Neural progenitor cell (in vitro differentiated cells): ENCODE measurements around the gene GPRIN2.

Experiments used
- EZH2 ChIP-seq: fragments of 200-600 bp; sonication (generic); IDR thresholded peaks from 2 replicates; pipeline ENCODE4 v1.6.1; 2017; ENCODE audit warnings: antibody characterized with exemption, mild to moderate bottlenecking, moderate library complexity
- EZH2phosphoT487 ChIP-seq: fragments of 200-600 bp; sonication (generic); IDR thresholded peaks from 2 replicates; pipeline ENCODE4 v1.6.1; 2017; ENCODE audit warnings: antibody characterized with exemption
- TF ChIP-seq, protein P1 (sequence below): fragments of 200-600 bp; sonication (generic); IDR thresholded peaks from 2 replicates; pipeline ENCODE4 v1.5.1; 2017; ENCODE audit warnings: antibody characterized with exemption, mild to moderate bottlenecking

DNA sequence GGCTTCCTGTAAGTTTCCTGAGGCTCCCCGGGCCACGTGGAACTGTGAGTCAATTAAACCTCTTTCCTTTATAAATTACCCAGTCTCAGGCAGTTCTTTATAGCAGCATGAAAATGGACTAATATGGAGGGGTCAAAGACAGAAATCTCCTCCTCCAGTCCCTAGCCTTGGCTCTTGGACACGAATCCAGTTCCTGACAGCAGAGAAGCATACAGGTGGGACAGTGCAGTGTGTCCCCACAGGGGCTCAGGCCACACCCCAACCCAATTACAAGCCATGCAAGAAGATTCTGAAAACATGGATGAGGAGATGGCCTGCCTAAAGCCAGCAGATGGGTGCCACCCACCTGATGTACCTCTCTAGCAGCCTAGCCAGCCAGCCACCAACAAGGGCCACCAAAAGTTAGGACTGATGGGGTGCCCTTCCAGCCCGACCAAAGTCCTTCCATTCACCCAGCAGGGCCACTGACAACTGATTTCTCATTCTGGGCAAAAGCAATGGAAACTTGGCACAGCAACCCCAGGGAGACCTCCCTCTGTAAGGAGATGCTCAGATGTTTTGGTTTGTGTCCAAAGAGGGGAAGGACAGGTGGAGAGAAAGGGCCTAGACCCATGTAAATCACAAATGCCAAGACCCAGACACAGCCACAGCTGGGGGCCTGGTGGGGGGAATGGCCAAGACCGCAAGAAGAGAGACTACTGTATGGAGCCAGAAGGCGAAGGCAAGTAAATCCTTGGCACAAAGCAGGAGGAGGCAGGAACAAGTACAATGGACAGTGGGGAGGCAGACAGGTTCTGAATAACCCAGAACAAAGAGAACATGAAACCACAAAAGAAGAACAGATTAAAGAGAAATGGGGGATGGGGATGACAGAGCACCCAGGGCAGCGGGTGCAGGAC is 13.6 kb downstream of the GPRIN2 start:
- TF ChIP-seq, protein P1, sequence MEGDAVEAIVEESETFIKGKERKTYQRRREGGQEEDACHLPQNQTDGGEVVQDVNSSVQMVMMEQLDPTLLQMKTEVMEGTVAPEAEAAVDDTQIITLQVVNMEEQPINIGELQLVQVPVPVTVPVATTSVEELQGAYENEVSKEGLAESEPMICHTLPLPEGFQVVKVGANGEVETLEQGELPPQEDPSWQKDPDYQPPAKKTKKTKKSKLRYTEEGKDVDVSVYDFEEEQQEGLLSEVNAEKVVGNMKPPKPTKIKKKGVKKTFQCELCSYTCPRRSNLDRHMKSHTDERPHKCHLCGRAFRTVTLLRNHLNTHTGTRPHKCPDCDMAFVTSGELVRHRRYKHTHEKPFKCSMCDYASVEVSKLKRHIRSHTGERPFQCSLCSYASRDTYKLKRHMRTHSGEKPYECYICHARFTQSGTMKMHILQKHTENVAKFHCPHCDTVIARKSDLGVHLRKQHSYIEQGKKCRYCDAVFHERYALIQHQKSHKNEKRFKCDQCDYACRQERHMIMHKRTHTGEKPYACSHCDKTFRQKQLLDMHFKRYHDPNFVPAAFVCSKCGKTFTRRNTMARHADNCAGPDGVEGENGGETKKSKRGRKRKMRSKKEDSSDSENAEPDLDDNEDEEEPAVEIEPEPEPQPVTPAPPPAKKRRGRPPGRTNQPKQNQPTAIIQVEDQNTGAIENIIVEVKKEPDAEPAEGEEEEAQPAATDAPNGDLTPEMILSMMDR: no peak
- TF ChIP-seq EZH2phosphoT487: no peak
- TF ChIP-seq EZH2: no peak
